Anterior cingulate cortex (tissue), 58 donors: ENCODE results near the gene STUB1.
A peak's percentile ranks its signal among the peaks of the same experiment; 100 is the strongest.

ENCODE experiments used
- DNase-seq, 58 donors: peaks; one replicate each; lab custom pipeline; 2025; lab: John Stamatoyannopoulos, UW

STUB1 gene

DNA sequence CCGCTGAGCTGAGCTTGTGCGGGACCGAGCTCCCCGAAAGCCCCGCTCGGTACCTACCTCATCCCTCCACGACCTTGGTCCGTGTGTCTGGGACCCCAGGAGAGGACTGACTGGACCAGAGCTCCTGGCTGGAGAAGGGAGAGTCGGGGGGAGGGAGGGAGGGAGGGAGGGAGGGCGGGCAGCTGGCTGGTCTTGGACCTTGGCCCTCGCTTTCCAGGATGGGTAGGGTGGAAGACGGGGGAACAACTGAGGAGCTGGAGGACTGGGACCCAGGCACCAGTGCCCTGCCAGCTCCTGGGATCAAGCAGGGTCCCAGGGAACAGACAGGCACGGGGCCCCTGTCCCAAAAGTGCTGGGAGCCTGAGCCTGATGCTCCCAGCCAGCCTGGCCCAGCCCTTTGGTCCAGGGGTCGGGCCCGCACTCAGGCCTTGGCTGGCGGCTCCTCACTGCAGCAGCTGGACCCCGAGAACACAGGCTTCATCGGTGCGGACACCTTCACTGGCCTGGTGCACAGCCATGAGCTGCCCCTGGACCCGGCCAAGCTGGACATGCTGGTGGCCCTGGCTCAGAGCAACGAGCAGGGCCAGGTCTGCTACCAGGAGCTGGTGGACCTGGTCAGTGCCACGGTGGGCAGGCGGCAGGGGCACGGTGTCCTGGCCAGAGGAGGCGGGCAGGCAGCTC lies 4.2 kb upstream of the STUB1 start:
- peak in 2 of 58 donors; percentile 29 to 33 for DNase-seq

GRCh38 chr16:676565-676902 lies 3.7 kb upstream of the STUB1 start:
- DNase-seq: no peak

DNA sequence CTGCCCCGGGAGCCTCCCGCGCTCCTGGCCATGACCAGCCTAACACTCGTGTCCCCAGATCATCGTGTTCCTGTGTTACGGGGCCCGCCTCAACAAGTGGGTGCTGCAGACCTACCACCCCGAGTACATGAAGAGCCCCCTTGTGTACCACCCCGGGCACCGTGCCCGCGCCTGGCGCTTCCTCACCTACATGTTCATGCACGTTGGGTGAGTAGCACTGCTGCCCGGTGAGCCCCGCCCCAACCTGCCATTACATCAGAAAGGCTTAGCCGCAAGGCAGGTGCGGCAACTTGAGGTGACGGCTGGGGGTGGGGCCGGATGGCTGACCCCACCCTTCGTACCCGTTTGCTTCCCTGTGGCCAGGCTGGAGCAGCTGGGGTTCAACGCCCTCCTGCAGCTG lies 3.3 kb upstream of the STUB1 start:
- DNase-seq: no peak

DNA sequence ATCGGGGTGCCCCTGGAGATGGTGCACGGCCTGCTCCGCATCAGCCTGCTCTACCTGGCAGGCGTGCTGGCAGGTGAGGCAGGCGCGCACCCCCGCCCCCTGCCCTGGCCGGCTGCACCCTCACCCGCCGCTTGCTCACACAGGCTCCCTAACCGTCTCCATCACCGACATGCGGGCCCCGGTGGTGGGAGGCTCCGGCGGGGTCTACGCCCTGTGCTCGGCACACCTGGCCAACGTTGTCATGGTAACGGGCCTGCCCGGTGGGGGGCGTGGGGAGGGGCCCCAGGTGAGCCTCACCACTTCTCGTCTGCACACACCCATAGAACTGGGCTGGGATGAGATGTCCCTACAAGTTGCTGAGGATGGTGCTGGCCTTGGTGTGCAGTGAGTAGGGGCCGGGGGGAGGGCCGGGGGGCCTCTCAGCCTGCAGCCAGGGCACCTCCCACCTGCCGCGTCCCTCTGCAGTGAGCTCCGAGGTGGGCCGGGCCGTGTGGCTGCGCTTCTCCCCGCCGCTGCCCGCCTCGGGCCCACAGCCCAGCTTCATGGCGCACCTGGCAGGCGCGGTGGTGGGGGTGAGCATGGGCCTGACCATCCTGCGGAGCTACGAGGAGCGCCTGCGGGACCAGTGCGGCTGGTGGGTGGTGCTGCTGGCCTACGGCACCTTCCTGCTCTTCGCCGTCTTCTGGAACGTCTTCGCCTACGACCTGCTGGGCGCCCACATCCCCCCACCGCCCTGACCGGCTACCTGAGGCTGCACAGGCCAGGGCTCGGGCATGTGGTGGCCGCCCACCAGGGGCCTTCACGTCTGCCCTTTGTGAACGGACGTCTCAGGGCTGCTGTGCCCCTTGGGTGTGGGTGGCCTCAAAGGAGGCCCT lies 2.7 kb upstream of the STUB1 start:
- no peak for DNase-seq

GRCh38 chr16:678209-678857 lies 1.9 kb upstream of the STUB1 start:
- no peak for DNase-seq

DNA sequence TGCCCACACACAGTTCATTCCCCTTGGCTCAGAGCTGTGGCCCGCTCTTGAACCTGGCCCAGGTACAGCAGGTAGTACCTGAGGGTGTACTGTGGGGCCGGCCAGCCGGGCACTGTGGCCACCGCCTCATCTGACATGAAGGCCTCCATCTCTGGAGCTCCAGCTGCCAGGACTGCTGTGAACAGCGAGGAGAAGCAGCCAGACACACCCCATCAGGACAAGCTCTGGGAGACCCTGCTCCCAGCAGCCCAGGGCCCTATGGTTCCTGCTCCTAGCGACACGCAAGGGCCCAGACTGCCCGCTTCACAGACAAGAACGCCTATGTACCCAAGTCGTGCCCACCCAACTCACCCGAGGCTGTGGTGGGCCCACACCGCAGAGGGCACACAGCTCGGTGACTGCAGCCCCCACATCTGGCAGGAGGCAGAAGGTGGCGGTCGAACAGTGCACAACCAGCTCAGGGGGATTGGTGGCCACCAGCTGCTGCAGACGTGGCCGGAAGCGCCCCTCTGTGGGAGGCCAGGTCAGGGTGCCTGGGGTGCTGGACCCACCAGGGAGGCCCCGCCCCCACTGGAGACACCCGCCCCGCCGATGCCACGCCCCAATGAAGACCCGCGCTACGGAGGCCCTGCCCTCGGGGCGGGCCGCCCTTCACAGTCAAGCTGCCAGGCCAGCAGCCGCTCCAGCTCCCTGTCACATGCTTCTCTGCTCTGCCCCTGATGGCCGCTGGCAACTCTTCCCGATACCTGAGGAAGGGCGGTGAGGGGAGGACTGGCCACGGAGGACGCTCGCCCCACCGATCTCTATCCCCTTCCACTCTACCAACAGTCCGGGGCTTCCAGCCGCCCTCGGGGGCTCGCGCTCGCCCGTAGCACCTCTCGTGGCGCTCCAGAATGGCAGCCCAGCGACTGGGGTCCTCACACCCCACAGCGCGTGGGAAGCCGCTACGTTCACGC lies 1.1 kb upstream of the STUB1 start:
- peak in 39 of 58 donors; percentile 22 to 82 (median 67) for DNase-seq

DNA sequence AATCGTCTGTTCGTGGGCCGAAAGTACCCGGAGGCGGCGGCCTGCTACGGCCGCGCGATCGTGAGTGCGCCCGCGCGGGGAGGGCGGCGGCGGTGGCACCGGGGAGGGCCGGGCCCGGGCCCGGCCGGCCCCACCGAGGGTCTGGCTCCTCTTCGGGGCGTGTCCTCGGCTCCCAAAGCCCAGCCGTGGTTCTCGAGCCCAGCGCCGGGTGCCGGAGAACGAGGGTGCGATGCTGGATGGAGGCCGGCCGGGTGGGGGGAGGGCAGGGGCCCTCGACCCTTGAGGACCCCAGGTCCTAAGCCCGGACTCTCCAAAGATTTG lies 375 bp downstream of the STUB1 start:
- DNase-seq: no peak

- DNase-seq: peak in 4 of 58 donors; percentile 25 to 39 (median 32)
These were observed 946 bp downstream of the STUB1 start for GRCh38 chr16:680967-681745.

- DNase-seq: peak in 1 of 58 donors; percentile 20
These were observed 1.7 kb downstream of the STUB1 start for GRCh38 chr16:681746-682427.

DNA sequence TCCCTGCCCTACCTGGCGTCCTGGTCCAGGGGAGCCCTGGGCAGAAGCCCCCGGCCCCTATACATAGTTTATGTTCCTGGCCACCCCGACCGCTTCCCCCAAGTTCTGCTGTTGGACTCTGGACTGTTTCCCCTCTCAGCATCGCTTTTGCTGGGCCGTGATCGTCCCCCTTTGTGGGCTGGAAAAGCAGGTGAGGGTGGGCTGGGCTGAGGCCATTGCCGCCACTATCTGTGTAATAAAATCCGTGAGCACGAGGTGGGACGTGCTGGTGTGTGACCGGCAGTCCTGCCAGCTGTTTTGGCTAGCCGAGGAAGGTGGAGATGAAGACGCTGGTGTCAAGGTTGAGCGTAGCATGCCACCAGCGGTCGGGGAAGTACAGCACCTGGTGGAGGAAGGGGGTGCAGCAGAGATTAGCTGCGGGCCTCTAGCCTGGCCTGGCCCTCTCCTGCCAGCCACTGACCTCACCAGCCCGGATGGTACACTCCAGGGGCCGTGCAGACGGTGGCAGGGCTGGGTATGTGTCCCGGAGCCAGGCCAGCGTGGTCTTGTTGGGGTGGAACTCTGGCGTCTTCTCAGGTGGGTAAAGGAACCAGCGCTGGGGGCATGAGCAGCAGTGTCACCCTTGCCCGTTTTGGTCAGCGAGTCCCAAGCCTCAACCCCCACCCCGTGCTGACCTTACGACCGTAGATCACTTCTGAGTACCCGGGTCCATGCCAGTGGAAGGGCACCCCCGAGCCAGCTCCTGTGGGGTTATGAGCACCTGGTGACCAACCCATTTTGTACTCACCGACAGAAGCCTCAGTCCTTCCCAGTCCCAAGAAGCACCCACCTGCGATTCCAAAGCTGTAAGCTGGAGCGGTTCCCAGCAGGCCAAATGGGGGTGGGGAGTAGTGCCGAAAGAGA lies 2.5 kb downstream of the STUB1 start:
- no peak for DNase-seq

- no peak for DNase-seq
These were observed 3.3 kb downstream of the STUB1 start for GRCh38 chr16:683396-684070.

DNA sequence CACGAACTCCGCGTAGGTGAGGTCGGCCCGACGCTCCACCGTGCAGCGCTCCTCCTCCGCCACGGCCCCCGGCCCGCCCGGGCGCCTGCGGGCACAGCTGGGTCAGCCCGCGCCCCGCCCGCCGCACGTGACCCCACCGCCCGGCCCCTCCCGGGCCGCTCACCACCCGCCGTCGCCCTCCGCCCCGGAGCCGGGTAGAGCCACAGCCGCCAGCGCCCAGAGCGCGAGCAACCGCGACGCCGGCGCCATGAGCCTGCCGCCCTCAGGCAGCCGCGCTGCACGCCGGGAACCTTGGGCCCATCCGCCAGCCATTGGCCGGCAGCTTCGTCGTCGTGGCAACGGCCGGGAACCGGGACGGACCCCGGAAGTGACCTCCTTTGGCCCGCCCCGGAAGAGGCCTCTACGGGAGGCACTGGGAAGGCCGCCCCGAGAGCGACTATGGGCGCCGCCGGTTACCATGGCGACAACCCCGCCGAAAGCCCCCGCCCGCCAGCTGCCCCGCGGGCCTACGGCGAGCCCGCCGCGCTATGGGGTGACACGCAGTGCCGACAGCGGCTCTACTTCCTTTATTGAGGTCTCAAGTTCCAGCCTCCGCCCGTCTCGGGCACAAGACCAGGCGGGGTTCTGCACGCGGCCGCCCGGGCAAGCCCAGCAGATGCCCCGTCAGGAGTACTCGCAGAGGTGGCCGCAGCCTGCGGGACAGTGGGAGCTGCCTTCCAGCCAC lies 4.0 kb downstream of the STUB1 start, which contains the start of gene JMJD8:
Gene JMJD8, minus strand, starts transcription at position 264 of the 724 bp plus-strand sequence. Its CDS starts 15 bp downstream, at position 249.
- DNase-seq: peak; percentile 67 to 97 (median 94)

DNA sequence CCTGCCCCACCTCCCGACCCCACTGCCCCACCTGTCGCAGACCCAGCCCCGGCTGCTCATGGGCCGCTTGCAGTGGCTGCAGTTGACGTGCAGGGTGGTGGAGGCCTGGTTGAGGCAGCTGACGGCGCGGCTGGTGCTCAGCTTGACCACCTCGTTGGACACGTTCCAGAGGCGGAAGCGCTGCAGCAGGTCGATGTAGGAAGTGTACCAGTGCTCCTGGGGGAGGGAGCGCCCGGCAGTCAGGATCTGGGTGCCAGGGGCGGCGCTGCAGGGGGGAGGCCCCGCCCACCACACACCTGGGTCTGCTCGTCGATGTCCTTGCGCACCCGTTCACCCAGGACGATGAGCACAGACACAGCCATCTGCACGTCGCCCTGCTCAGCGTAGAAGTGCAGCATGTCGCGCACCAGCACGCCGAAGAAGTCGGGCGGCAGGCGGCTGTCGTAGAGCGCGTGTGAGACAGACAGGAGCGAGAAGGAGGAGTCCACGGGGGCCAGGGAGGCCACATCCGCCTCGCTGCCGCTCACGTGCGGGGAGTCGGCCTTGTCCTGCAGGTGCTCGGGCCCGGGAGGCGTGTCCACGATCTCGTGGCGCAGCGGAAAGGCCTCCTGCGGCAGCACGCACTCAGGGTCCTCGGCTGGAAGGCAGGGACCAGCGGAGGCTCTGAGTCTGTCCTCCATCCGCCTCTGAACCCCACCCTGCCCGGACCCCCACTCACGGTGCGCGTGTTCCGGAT lies 4.9 kb downstream of the STUB1 start:
- no peak for DNase-seq

DNA sequence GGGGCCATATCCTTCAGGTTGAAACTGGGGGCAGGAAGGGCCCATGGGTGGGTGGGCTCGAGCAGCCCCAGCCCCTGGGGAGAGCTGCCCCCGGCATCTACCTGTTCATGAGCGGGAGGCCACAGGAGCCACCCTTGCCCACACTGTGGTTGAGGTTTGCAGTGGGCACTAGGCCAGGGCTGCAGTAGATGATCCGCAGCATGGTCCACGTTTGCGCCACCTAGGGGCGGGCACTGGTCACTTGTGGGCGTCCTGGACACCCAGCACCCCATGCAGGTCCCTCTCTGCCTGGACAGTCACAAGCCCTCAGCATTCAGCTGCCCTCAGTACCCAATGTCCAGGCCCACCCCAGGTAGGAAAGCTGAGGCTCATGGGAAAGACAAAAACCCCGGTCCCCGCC lies 5.8 kb downstream of the STUB1 start:
- DNase-seq: peak in 1 of 58 donors; percentile 21

DNA sequence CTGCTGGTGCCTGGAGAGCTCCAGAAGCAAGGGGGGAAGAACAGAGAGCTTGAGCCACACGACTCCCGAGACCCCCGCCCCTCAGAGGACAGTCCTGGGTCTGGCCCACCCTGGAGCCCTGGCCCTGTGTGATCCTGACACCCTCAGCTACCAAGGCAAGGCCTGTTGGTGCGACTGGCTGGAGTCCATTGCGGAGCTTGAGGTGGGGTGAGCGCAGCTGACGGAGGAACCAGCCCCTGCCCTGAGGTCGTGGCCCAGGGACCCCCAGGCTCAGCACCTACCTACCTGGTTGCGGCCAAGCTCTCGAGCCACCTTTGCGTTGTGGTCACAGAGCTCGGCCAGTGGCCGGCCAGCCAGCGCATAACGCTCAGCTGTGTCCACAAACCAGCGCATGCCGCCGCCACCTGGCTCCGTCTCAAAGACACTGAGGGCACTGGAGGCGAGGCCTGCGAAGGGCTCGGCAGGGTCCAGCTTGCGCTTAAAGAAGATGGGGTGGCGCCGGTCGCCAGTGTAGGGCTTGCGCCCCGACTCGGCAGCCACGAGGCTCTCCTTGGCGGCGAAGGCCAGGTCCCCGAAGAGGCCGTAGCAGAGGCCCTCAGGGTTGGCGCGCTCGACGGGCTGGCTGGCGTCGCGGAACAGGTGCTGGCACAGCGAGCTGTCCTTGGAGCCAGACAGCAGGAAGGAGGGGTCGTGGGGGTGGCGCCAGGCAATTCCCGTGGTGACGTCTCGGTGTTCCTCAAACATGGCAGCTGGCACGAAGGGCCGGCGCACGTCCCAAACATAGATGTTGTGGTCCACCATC lies 6.5 kb downstream of the STUB1 start:
- no peak for DNase-seq
